Measurements from ENCODE around the gene C2orf49. TPM values are rescaled to one million over a fixed set of nuclear protein-coding genes. Genes with fewer than 3 reads are reported as not detected.

C2orf49 gene
- total and polyA plus RNA-seq, 9 of the 15 experiments (the other 6 are each of a cell fraction or from before 2014, with no cell fraction given): 17.9 to 38.2 (median 25.6) TPM

- TF ChIP-seq MGA (IDR thresholded peaks at IDR 0.05): 0 out of 2 replicates have a peak, but pooled peaks have one; percentile 9
- TF ChIP-seq PHF20 (IDR thresholded peaks at IDR 0.05; ENCODE audit: partially characterized antibody): no peak
- no peak for TF ChIP-seq ZBTB1 (CRISPR knock-in tag; IDR thresholded peaks at IDR 0.05; ENCODE audit: borderline replicate concordance, low read depth)
- no peak for TF ChIP-seq HLTF (IDR thresholded peaks at IDR 0.05)
- no peak for TF ChIP-seq BCLAF1 (IDR thresholded peaks at IDR 0.05; ENCODE audit: borderline replicate concordance in 1 of 2, control insufficient read depth in 1 of 2, low read depth in 2 of 2, low read length in 1 of 2)
- TF ChIP-seq FOS (IDR thresholded peaks at IDR 0.05; ENCODE audit: extremely low read depth, insufficient read length): no peak
- TF ChIP-seq PYGO2 (tag; IDR thresholded peaks at IDR 0.05): no peak
- TF ChIP-seq YY1 (IDR thresholded peaks at IDR 0.05; ENCODE audit: borderline replicate concordance in 1 of 3, control insufficient read depth in 1 of 3, extremely low read depth in 1 of 3, insufficient read depth in 3 of 3, insufficient read length in 1 of 3, insufficient replicate concordance in 2 of 3, low read depth in 1 of 3, low read length in 2 of 3): no peak
- TF ChIP-seq HOXB6 (CRISPR knock-in tag; IDR thresholded peaks at IDR 0.05; ENCODE audit: borderline replicate concordance): no peak
- no peak for TF ChIP-seq SIX5 (IDR thresholded peaks at IDR 0.05; ENCODE audit: borderline replicate concordance in 1 of 2, insufficient read depth in 1 of 2, low read depth in 1 of 2, low read length in 2 of 2)
These were observed 59.8 kb downstream of the C2orf49 start (continued) for GRCh38 chr2:105397025-105397722.

All from K562 (cell line).